CD4-positive, alpha-beta T cell treated with Interleukin-2 at 100 ng/mL for 4 hours (primary cell): ENCODE data around the gene PNPLA4.

Experiments
- DNase-seq: peaks from one replicate; pipeline ENCODE4 v3.0.0-alpha.2; 2020; ENCODE audit warnings: low spot score

Gene PNPLA4

GRCh38 chrX:7927259-7928167 is at the start of gene PNPLA4:
PNPLA4 (minus strand) TSS chrX:7927413; CDS start chrX:7926119, 1,294 bp downstream.
- peak; percentile 80 for DNase-seq

- DNase-seq, result no peak
Observed at GRCh38 chrX:7972586-7972985, 45.4 kb upstream of the PNPLA4 start.

- DNase-seq, result no peak
Observed at GRCh38 chrX:7970428-7970827, 43.2 kb upstream of the PNPLA4 start.

- DNase-seq, result no peak
Observed at GRCh38 chrX:7965436-7965835, 38.2 kb upstream of the PNPLA4 start.

- no peak for DNase-seq
Observed at GRCh38 chrX:7960246-7960645, 33.0 kb upstream of the PNPLA4 start.

GRCh38 chrX:7953446-7953845 is 26.2 kb upstream of the PNPLA4 start:
- no peak for DNase-seq

- no peak for DNase-seq
Observed at GRCh38 chrX:7950865-7951264, 23.7 kb upstream of the PNPLA4 start.

- DNase-seq, result no peak
Observed at GRCh38 chrX:7948483-7948882, 21.3 kb upstream of the PNPLA4 start.

- DNase-seq, result no peak
Observed at GRCh38 chrX:7946960-7947359, 19.7 kb upstream of the PNPLA4 start.

GRCh38 chrX:7943600-7944245 is 16.5 kb upstream of the PNPLA4 start:
- no peak for DNase-seq

GRCh38 chrX:7941390-7942042 is 14.3 kb upstream of the PNPLA4 start:
- DNase-seq, result no peak

- no peak for DNase-seq
Observed at GRCh38 chrX:7934026-7934425, 6.8 kb upstream of the PNPLA4 start.

- no peak for DNase-seq
Observed at GRCh38 chrX:7926914-7927258, 327 bp downstream of the PNPLA4 start.

- no peak for DNase-seq
Observed at GRCh38 chrX:7926501-7926900, 712 bp downstream of the PNPLA4 start.

GRCh38 chrX:7925867-7926472 is 1.2 kb downstream of the PNPLA4 start:
- DNase-seq, result peak; percentile 67

- no peak for DNase-seq
Observed at GRCh38 chrX:7921750-7922149, 5.5 kb downstream of the PNPLA4 start.

GRCh38 chrX:7908821-7909220 is 18.4 kb downstream of the PNPLA4 start:
- no peak for DNase-seq

GRCh38 chrX:7904562-7904961 is 22.7 kb downstream of the PNPLA4 start:
- no peak for DNase-seq

- DNase-seq, result no peak
Observed at GRCh38 chrX:7891928-7892327, 35.3 kb downstream of the PNPLA4 start.

- no peak for DNase-seq
Observed at GRCh38 chrX:7889680-7890079, 37.5 kb downstream of the PNPLA4 start.

GRCh38 chrX:7889135-7889534 is 38.1 kb downstream of the PNPLA4 start:
- DNase-seq, result no peak

GRCh38 chrX:7876957-7877356 is 50.3 kb downstream of the PNPLA4 start:
- no peak for DNase-seq

GRCh38 chrX:7872042-7872441 is 55.2 kb downstream of the PNPLA4 start:
- DNase-seq, result no peak
